BE2C (cell line): Measurements from ENCODE around the gene METTL9.

Source experiments
- DNase-seq: peaks from one replicate; pipeline ENCODE4 v3.0.0-alpha.2; 2020
- H3K27me3 ChIP-seq: fragments of 250-450 bp; sonication (Bioruptor Pico); 2 replicates; pipeline ENCODE4 v1.5.1; 2020; ENCODE audit warnings: mild to moderate bottlenecking
- H3K36me3 ChIP-seq: fragments of 250-450 bp; sonication (Bioruptor Pico); 2 replicates; pipeline ENCODE4 v1.5.1; 2020; ENCODE audit warnings: mild to moderate bottlenecking
- H3K4me1 ChIP-seq: fragments of 250-450 bp; sonication (Bioruptor Pico); 2 replicates; pipeline ENCODE4 v1.5.1; 2020
- H3K4me3 ChIP-seq: 2 replicates; pipeline ENCODE4 v1.5.1; 2011; ENCODE audit warnings: low read depth, low read length
- H3K9me3 ChIP-seq: fragments of 250-450 bp; sonication (Bioruptor Pico); 2 replicates; pipeline ENCODE4 v1.5.1; 2020
- CTCF ChIP-seq: IDR thresholded peaks from 2 replicates; pipeline ENCODE4 v1.5.1; 2012; ENCODE audit warnings: mild to moderate bottlenecking, low read depth, low read length

The METTL9 gene

GRCh38 chr16:21593530-21594289 is 5.7 kb upstream of the METTL9 start:
- no peak overlapping the region for H3K4me3 ChIP-seq
- TF ChIP-seq CTCF, result no peak
- H3K4me1 ChIP-seq, result peaks cover 3% of the 10 kb centered on the region; the same call in 1 of the 2 replicates
- no peaks in the 10 kb centered on the region for H3K9me3 ChIP-seq
- H3K27me3 ChIP-seq, result no peaks in the 10 kb centered on the region
- H3K36me3 ChIP-seq, result no peaks in the 10 kb centered on the region
- no peak for DNase-seq

- no peaks in the 10 kb centered on the region for H3K9me3 ChIP-seq
- H3K36me3 ChIP-seq, result no peaks in the 10 kb centered on the region
- DNase-seq, result no peak
- peaks cover 3% of the 10 kb centered on the region; the same call in 1 of the 2 replicates for H3K4me1 ChIP-seq
- H3K4me3 ChIP-seq, result no peak overlapping the region
- TF ChIP-seq CTCF, result no peak
- no peaks in the 10 kb centered on the region for H3K27me3 ChIP-seq
Observed at GRCh38 chr16:21597561-21598030, 1.8 kb upstream of the METTL9 start.

- TF ChIP-seq CTCF, result no peak
- peaks cover 3% of the 10 kb centered on the region; the same call in 1 of the 2 replicates for H3K4me1 ChIP-seq
- no peaks in the 10 kb centered on the region for H3K36me3 ChIP-seq
- no peaks in the 10 kb centered on the region for H3K27me3 ChIP-seq
- H3K9me3 ChIP-seq, result no peaks in the 10 kb centered on the region
- peak overlapping the region; percentile 98 for H3K4me3 ChIP-seq
- DNase-seq, result no peak
Observed at GRCh38 chr16:21598206-21598605, 1.2 kb upstream of the METTL9 start.

GRCh38 chr16:21598701-21599121 is 666 bp upstream of the METTL9 start:
- DNase-seq, result no peak
- TF ChIP-seq CTCF, result no peak
- H3K9me3 ChIP-seq, result no peaks in the 10 kb centered on the region
- H3K4me3 ChIP-seq, result peak overlapping the region; percentile 98
- no peaks in the 10 kb centered on the region for H3K36me3 ChIP-seq
- peaks cover 3% of the 10 kb centered on the region; the same call in 1 of the 2 replicates for H3K4me1 ChIP-seq
- no peaks in the 10 kb centered on the region for H3K27me3 ChIP-seq

- DNase-seq, result no peak
- no peak for TF ChIP-seq CTCF
- H3K4me1 ChIP-seq, result peaks cover 3% of the 10 kb centered on the region; the same call in 1 of the 2 replicates
Observed at GRCh38 chr16:21600031-21600773, 825 bp downstream of the METTL9 start.

More at GRCh38 chr16:21600031-21600773, 825 bp downstream of the METTL9 start:
- Histone ChIP-seq H3K36me3 (no peaks in the 10 kb centered on the region), H3K4me3 (peak overlapping the region; percentile 98), H3K9me3 (no peaks in the 10 kb centered on the region), H3K27me3 (no peaks in the 10 kb centered on the region)
